OCI-M2 (cell line): ENCODE data around the gene WIF1.

Source experiments
- DNase-seq: peaks from one replicate; lab custom pipeline; 2025; ENCODE audit not compliant: unreplicated experiment; lab: John Stamatoyannopoulos, UW

The WIF1 gene

GRCh38 chr12:65023485-65023884 lies 97.6 kb downstream of the WIF1 start:
- no peak for DNase-seq

GRCh38 chr12:65022960-65023359 lies 98.1 kb downstream of the WIF1 start:
- DNase-seq = no peak

- DNase-seq = no peak
Observed at GRCh38 chr12:65022421-65022820, 98.7 kb downstream of the WIF1 start.

GRCh38 chr12:65019696-65020234 lies 101.3 kb downstream of the WIF1 start:
- no peak for DNase-seq

- DNase-seq = no peak
Observed at GRCh38 chr12:65016881-65017650, 104.0 kb downstream of the WIF1 start.

- no peak for DNase-seq
Observed at GRCh38 chr12:65015850-65016249, 105.3 kb downstream of the WIF1 start.

GRCh38 chr12:65014504-65015271 lies 106.4 kb downstream of the WIF1 start:
- DNase-seq = no peak

- no peak for DNase-seq
Observed at GRCh38 chr12:65010437-65010836, 110.7 kb downstream of the WIF1 start.

- no peak for DNase-seq
Observed at GRCh38 chr12:65005716-65006115, 115.4 kb downstream of the WIF1 start.

GRCh38 chr12:65004270-65004669 lies 116.8 kb downstream of the WIF1 start:
- DNase-seq = no peak
